Trophoblast cell (in vitro differentiated cells and primary cell): ENCODE data around the gene NCBP2L.

ENCODE experiments used
- DNase-seq, 2 donors: peaks; one replicate each; pipeline ENCODE4 v3.0.0-alpha.2; 2016
- H2AFZ ChIP-seq: 2 replicates; pipeline ENCODE4 v1.6.1; 2013; ENCODE audit warnings: low read length, moderate library complexity, mild to moderate bottlenecking; ENCODE audit not compliant: insufficient read depth, poor library complexity
- H2AK5ac ChIP-seq: 2 replicates; pipeline ENCODE4 v1.6.1; 2013; ENCODE audit warnings: mild to moderate bottlenecking, low read length
- H2BK120ac ChIP-seq: 2 replicates; pipeline ENCODE4 v1.6.1; 2013; ENCODE audit warnings: low read length, mild to moderate bottlenecking, moderate library complexity; ENCODE audit not compliant: insufficient read depth, poor library complexity
- H2BK12ac ChIP-seq: 2 replicates; pipeline ENCODE4 v1.6.1; 2013; ENCODE audit warnings: mild to moderate bottlenecking, low read length, moderate library complexity
- H2BK5ac ChIP-seq: 2 replicates; pipeline ENCODE4 v1.6.1; 2013; ENCODE audit warnings: low read length, low read depth, moderate library complexity, mild to moderate bottlenecking; ENCODE audit not compliant: poor library complexity
- H3K14ac ChIP-seq: 2 replicates; pipeline ENCODE4 v1.6.1; 2013; ENCODE audit warnings: mild to moderate bottlenecking, low read length
- H3K18ac ChIP-seq: 2 replicates; pipeline ENCODE4 v1.6.1; 2013; ENCODE audit warnings: mild to moderate bottlenecking, low read length
- H3K23ac ChIP-seq: 2 replicates; pipeline ENCODE4 v1.6.1; 2013; ENCODE audit warnings: low read length
- H3K27ac ChIP-seq: 2 replicates; pipeline ENCODE4 v1.5.1; 2013; ENCODE audit warnings: low read depth, mild to moderate bottlenecking, inconsistent platforms, low read length, moderate library complexity
- H3K27me3 ChIP-seq: 2 replicates; pipeline ENCODE4 v1.6.1; 2013; ENCODE audit warnings: inconsistent platforms, mild to moderate bottlenecking, low read length, moderate library complexity; ENCODE audit not compliant: insufficient read depth
- H3K36me3 ChIP-seq, 2 experiments: 1 replicate in 1 of 2; 2 replicates in 1 of 2; pipeline ENCODE4 v1.6.1; 2013; ENCODE audit warnings: low read length in 2 of 2, mild to moderate bottlenecking in 2 of 2, moderate library complexity in 1 of 2; ENCODE audit not compliant: insufficient read depth in 2 of 2, control insufficient read depth in 1 of 2
- H3K4ac ChIP-seq: 2 replicates; pipeline ENCODE4 v1.6.1; 2013; ENCODE audit warnings: low read depth, mild to moderate bottlenecking, low read length, moderate library complexity
- H3K4me1 ChIP-seq, 2 experiments: 1 replicate in 1 of 2; 2 replicates in 1 of 2; pipeline ENCODE4 v1.6.1; 2013; ENCODE audit warnings: low read length in 2 of 2, mild to moderate bottlenecking in 2 of 2, moderate library complexity in 1 of 2; ENCODE audit not compliant: insufficient read depth in 2 of 2, control insufficient read depth in 1 of 2
- H3K4me2 ChIP-seq: 2 replicates; pipeline ENCODE4 v1.6.1; 2013; ENCODE audit warnings: inconsistent platforms, mild to moderate bottlenecking, low read length, moderate library complexity
- H3K4me3 ChIP-seq: 2 replicates; pipeline ENCODE4 v1.5.1; 2013; ENCODE audit warnings: mild to moderate bottlenecking, low read depth, low read length, inconsistent platforms
- H3K79me1 ChIP-seq: one replicate; pipeline ENCODE4 v1.6.1; 2013; ENCODE audit warnings: low read length
- H3K79me2 ChIP-seq: 2 replicates; pipeline ENCODE4 v1.6.1; 2013; ENCODE audit warnings: low read length, mild to moderate bottlenecking; ENCODE audit not compliant: control insufficient read depth, insufficient read depth, poor library complexity
- H3K9ac ChIP-seq: 2 replicates; pipeline ENCODE4 v1.6.1; 2013; ENCODE audit warnings: mild to moderate bottlenecking, low read length
- H3K9me3 ChIP-seq: 2 replicates; pipeline ENCODE4 v1.6.1; 2013; ENCODE audit warnings: low read depth, mild to moderate bottlenecking, control low read depth, inconsistent platforms, low read length; ENCODE audit not compliant: insufficient read depth
- H4K12ac ChIP-seq: 2 replicates; pipeline ENCODE4 v1.6.1; 2013; ENCODE audit warnings: low read depth, mild to moderate bottlenecking, low read length, moderate library complexity
- H4K8ac ChIP-seq: 2 replicates; pipeline ENCODE4 v1.6.1; 2013; ENCODE audit warnings: low read depth, mild to moderate bottlenecking, low read length, moderate library complexity
- H4K91ac ChIP-seq: one replicate; pipeline ENCODE4 v1.6.1; 2013; ENCODE audit warnings: low read depth, mild to moderate bottlenecking, low read length, moderate library complexity
- WGBS: extraction: QIAGEN DNeasy Blood & Tissue Kit; methylation state at CpG from one replicate; pipeline ENCODE4 v1.1.7; 2013; ENCODE audit warnings: missing lambda C conversion rate; ENCODE audit not compliant: insufficient read length, insufficient coverage; ENCODE audit errors: extremely low coverage; 5-methylcytosine and 5-hydroxymethylcytosine counted together

The NCBP2L gene

GRCh38 chrX:107840971-107841370 is 63.4 kb downstream of the NCBP2L start:
- no peak for DNase-seq
- Histone ChIP-seq H3K14ac (no peak overlapping the region), H3K4me1 (no peaks in the 10 kb centered on the region)

GRCh38 chrX:107842715-107843400 is 65.3 kb downstream of the NCBP2L start:
- no peak overlapping the region for H2BK12ac ChIP-seq
- H3K9ac ChIP-seq: no peak overlapping the region
- no peak overlapping the region for H3K23ac ChIP-seq
- H2AK5ac ChIP-seq: no peak overlapping the region
- no peaks in the 10 kb centered on the region for H3K79me2 ChIP-seq
- no peaks in the 10 kb centered on the region for H3K9me3 ChIP-seq
- no peak overlapping the region for H2BK120ac ChIP-seq
- H3K18ac ChIP-seq: no peak overlapping the region
- WGBS: no CpG with 5 or more reads among the region's 6 CpGs
- H3K79me1 ChIP-seq: no peaks in the 10 kb centered on the region
- H3K27me3 ChIP-seq: no peaks in the 10 kb centered on the region
- H4K8ac ChIP-seq: no peak overlapping the region
- H3K14ac ChIP-seq: no peak overlapping the region
- no peaks in the 10 kb centered on the region for H3K4me1 ChIP-seq
- DNase-seq: no peak
- no peak overlapping the region for H2AFZ ChIP-seq
- H3K27ac ChIP-seq: no peak overlapping the region
- H3K4ac ChIP-seq: no peak overlapping the region
- no peak overlapping the region for H3K4me2 ChIP-seq
- H2BK5ac ChIP-seq: no peak overlapping the region
- no peak overlapping the region for H3K4me3 ChIP-seq
- H3K36me3 ChIP-seq: no peaks in the 10 kb centered on the region
- H4K12ac ChIP-seq: no peak overlapping the region
- H4K91ac ChIP-seq: no peak overlapping the region

More at GRCh38 chrX:107840971-107841370, 63.4 kb downstream of the NCBP2L start:
- H3K23ac ChIP-seq: no peak overlapping the region
- H3K27me3 ChIP-seq: no peaks in the 10 kb centered on the region
- no peak overlapping the region for H3K27ac ChIP-seq
- H3K4me2 ChIP-seq: no peak overlapping the region
- no peak overlapping the region for H2BK12ac ChIP-seq
- H2AK5ac ChIP-seq: no peak overlapping the region
- H2BK5ac ChIP-seq: no peak overlapping the region
- no peaks in the 10 kb centered on the region for H3K9me3 ChIP-seq
- no peak overlapping the region for H4K12ac ChIP-seq
- no peak overlapping the region for H2BK120ac ChIP-seq
- no peaks in the 10 kb centered on the region for H3K79me2 ChIP-seq
- no peaks in the 10 kb centered on the region for H3K36me3 ChIP-seq
- no peak overlapping the region for H4K8ac ChIP-seq
- no peak overlapping the region for H4K91ac ChIP-seq
- no peak overlapping the region for H3K4ac ChIP-seq
- H3K79me1 ChIP-seq: no peaks in the 10 kb centered on the region
- no peak overlapping the region for H2AFZ ChIP-seq
- H3K4me3 ChIP-seq: no peak overlapping the region
- WGBS: no CpG with 5 or more reads among the region's 15 CpGs
- H3K18ac ChIP-seq: no peak overlapping the region
- H3K9ac ChIP-seq: no peak overlapping the region
